HUES64 (cell line): ENCODE results near the gene HCST.
"Not testable (repeated sequence)": the region's sequence is repeated elsewhere in the genome, so short reads cannot be mapped to it uniquely, and the experiment has no call there.

Source experiments
- H3K27ac ChIP-seq: 2 replicates; pipeline ENCODE4 v1.7.0; 2013; ENCODE audit warnings: low read depth, low read length, inconsistent platforms
- H3K27me3 ChIP-seq: 2 replicates; pipeline ENCODE4 v1.6.1; 2013; ENCODE audit warnings: mild to moderate bottlenecking, low read length; ENCODE audit not compliant: insufficient read depth
- H3K36me3 ChIP-seq: 2 replicates; pipeline ENCODE4 v1.6.1; 2013; ENCODE audit warnings: mild to moderate bottlenecking, low read length; ENCODE audit not compliant: insufficient read depth
- H3K4me1 ChIP-seq: 2 replicates; pipeline ENCODE4 v1.6.1; 2013; ENCODE audit warnings: mild to moderate bottlenecking, low read length, moderate library complexity; ENCODE audit not compliant: insufficient read depth
- H3K4me3 ChIP-seq: 2 replicates; pipeline ENCODE4 v1.5.1; 2013; ENCODE audit warnings: mild to moderate bottlenecking, low read length, moderate library complexity
- H3K9ac ChIP-seq: 2 replicates; pipeline ENCODE4 v1.6.1; 2013; ENCODE audit warnings: mild to moderate bottlenecking, low read depth, low read length
- H3K9me3 ChIP-seq: 2 replicates; pipeline ENCODE4 v1.6.1; 2013; ENCODE audit warnings: low read depth, low read length; ENCODE audit not compliant: insufficient read depth
- WGBS: fragments of 150-250, 120-280 bp; methylation state at CpG from one replicate; pipeline ENCODE4 v1.1.7; 2013; ENCODE audit warnings: missing lambda C conversion rate; 5-methylcytosine and 5-hydroxymethylcytosine counted together

HCST gene

DNA sequence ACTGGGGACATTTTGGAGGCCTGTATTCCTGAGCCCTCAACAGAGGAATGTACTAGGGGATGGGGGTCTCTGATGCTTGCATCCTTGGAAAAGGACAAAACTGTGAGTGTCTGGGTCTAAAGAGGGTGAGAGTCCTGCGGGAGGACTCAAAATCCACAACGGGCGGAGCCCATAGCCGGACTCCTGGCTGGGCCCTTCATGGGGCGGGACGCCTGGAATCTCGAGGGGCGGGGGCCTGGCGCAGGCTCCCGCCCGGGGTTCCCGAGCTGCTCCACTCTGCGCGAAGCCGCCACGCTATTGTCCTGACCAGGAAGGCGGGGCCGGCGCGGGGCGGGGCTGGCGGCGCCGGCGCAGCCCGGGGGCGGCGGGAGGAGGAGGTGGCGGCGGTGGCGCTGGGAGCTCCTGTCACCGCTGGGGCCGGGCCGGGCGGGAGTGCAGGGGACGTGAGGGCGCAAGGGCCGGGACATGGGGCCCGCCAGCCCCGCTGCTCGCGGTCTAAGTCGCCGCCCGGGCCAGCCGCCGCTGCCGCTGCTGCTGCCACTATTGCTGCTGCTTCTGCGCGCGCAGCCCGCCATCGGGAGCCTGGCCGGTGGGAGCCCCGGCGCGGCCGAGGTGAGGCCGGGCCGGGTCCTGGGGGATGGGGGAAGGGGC, 34.0 kb upstream of the HCST start, which contains the start of gene APLP1:
Gene APLP1 (plus strand): TSS at position 403 of the 651 bp plus-strand sequence. CDS start 63 bp downstream, at position 466.
- Histone ChIP-seq H3K4me1 (peaks cover 6% of the 10 kb centered on the region; the same call in 1 of the 2 replicates), H3K27me3 (peaks cover 26% of the 10 kb centered on the region), H3K4me3 (peak within 1 kb of the TSS; percentile 48), H3K9me3 (no peaks in the 10 kb centered on the region), H3K9ac (no peak within 1 kb of the TSS), H3K27ac (peak within 1 kb of the TSS; percentile 17; the same call in 1 of the 2 replicates), H3K36me3 (no peaks in the 10 kb centered on the region)
- WGBS, result under 1% methylated on average over 60 of the region's 60 CpGs

DNA sequence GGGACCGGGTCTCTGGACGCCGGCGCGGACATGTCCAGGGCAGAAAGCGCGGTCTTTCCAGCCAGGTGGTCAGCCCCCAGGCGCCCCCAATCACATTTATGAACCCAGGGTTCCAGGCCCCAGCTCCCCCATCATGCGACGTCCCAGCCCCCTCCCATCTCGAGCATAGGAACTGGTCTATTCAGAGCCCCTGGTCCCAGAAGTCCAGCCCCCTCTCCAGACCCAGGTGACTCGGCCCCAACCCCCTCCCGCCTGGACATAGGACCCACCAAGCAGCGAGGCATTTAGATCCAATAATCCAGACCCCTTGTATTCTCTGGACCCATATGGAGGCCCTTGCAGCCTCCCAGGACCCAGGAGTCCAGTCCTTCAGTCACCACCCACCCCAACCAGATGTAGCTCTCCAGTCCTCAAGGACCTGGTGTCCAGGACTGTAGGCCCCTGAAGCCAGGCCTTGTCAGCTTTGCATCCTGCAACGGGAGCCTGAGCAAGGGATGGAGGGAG, 33.5 kb upstream of the HCST start:
- Histone ChIP-seq H3K9me3 (no peaks in the 10 kb centered on the region), H3K4me3 (peak overlapping the region; percentile 48), H3K9ac (no peak overlapping the region), H3K27ac (no peak overlapping the region), H3K27me3 (peaks cover 26% of the 10 kb centered on the region), H3K36me3 (no peaks in the 10 kb centered on the region), H3K4me1 (peaks cover 6% of the 10 kb centered on the region; the same call in 1 of the 2 replicates)
- under 1% methylated on average over 15 of the region's 15 CpGs for WGBS

DNA sequence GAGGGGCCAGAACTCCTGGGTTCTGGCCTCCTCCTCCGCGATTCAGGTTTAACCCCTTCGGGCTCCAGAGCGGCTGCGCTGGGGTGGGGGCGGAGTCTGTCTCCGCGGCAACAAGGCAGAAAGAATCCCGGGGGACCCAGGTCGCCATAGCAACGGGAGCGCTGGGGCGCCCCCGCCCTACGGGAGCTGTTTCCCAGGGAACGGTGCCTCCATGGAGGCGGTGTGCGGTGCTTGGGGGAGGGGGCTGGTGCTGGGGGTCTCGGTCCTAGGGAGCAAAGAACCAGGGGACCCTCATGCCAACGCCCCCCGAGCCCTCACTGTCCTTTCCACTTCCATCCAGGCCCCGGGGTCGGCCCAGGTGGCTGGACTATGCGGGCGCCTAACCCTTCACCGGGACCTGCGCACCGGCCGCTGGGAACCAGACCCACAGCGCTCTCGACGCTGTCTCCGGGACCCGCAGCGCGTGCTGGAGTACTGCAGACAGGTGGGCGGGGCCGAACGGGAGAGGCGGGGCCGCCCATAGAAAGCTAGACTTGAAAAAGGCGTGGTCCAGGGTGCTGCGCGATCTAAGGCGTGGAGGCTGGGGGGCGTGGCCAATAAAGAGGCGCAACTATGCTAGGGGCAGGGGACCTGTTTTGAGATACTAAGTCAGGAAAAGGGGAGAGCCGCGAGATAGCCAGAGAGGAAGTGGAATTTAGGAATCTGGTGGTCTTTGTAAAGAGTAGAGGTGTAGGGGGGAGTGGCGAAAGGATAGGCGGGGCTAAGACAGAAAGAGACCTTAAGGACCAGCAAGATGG, 32.8 kb upstream of the HCST start:
- no peaks in the 10 kb centered on the region for H3K9me3 ChIP-seq
- 1% methylated on average over 51 of the region's 51 CpGs for WGBS
- peaks cover 23% of the 10 kb centered on the region for H3K27me3 ChIP-seq
- H3K27ac ChIP-seq, result peak overlapping the region; percentile 17; the same call in 1 of the 2 replicates
- peaks cover 6% of the 10 kb centered on the region; the same call in 1 of the 2 replicates for H3K4me1 ChIP-seq
- H3K36me3 ChIP-seq, result no peaks in the 10 kb centered on the region
- no peak overlapping the region for H3K9ac ChIP-seq
- peak overlapping the region; percentile 48 for H3K4me3 ChIP-seq

- not testable (repeated sequence) for H3K9me3 ChIP-seq, H3K4me1 ChIP-seq, H3K36me3 ChIP-seq, H3K9ac ChIP-seq, H3K27ac ChIP-seq
- peak overlapping the region; percentile 48 for H3K4me3 ChIP-seq
- H3K27me3 ChIP-seq, result peaks cover 23% of the 10 kb centered on the region
- 47% methylated on average over 26 of the region's 26 CpGs for WGBS
Measured at GRCh38 chr19:35870124-35870736, 32.1 kb upstream of the HCST start.

DNA sequence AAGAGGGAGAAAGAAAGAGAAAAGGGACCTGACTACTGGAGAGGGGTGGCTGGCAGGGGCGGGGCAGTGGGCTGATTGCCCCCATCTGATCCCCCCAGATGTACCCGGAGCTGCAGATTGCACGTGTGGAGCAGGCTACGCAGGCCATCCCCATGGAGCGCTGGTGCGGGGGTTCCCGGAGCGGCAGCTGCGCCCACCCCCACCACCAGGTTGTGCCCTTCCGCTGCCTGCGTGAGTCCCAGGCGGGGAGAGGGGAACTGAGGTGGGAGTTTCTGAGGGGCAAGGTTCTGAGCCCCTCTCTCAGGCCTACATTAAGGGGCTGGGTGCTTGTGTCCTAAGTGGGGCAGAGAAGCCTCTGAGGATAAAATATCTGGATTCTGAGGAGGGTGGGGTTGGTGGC, 31.5 kb upstream of the HCST start:
- Histone ChIP-seq H3K9ac (no peak overlapping the region), H3K36me3 (no peaks in the 10 kb centered on the region), H3K4me3 (no peak overlapping the region; the same call in 1 of the 2 replicates), H3K27me3 (peaks cover 18% of the 10 kb centered on the region), H3K4me1 (peaks cover 6% of the 10 kb centered on the region; the same call in 1 of the 2 replicates), H3K27ac (no peak overlapping the region), H3K9me3 (no peaks in the 10 kb centered on the region)
- WGBS, result 87% methylated on average over 12 of the region's 12 CpGs

DNA sequence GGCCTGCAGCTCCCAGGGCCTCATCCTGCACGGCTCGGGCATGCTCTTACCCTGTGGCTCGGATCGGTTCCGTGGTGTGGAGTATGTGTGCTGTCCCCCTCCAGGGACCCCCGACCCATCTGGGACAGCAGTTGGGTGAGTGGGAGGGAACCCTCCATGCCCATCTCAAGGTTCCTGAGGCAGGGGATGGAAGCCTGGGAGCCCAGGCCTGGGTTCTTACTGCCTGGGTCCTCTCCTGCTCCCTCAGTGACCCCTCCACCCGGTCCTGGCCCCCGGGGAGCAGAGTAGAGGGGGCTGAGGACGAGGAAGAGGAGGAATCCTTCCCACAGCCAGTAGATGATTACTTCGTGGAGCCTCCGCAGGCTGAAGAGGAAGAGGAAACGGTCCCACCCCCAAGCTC, 30.7 kb upstream of the HCST start:
- Histone ChIP-seq H3K4me3 (no peak overlapping the region), H3K27me3 (peaks cover 18% of the 10 kb centered on the region), H3K36me3 (no peaks in the 10 kb centered on the region), H3K9ac (no peak overlapping the region), H3K4me1 (peaks cover 6% of the 10 kb centered on the region; the same call in 1 of the 2 replicates), H3K27ac (no peak overlapping the region), H3K9me3 (no peaks in the 10 kb centered on the region)
- WGBS, result 91% methylated on average over 12 of the region's 12 CpGs

- Histone ChIP-seq H3K27ac (no peak overlapping the region), H3K9ac (no peak overlapping the region), H3K4me3 (no peak overlapping the region), H3K9me3 (no peaks in the 10 kb centered on the region), H3K36me3 (no peaks in the 10 kb centered on the region), H3K4me1 (peaks cover 6% of the 10 kb centered on the region; the same call in 1 of the 2 replicates), H3K27me3 (peaks cover 16% of the 10 kb centered on the region)
- WGBS, result 83% methylated on average over 5 of the region's 5 CpGs
Measured at GRCh38 chr19:35872180-35872579, 30.1 kb upstream of the HCST start.

- Histone ChIP-seq H3K36me3 (no peaks in the 10 kb centered on the region), H3K4me1 (peaks cover 11% of the 10 kb centered on the region), H3K9me3 (no peaks in the 10 kb centered on the region), H3K9ac (no peak overlapping the region), H3K4me3 (no peak overlapping the region), H3K27ac (no peak overlapping the region), H3K27me3 (peaks cover 11% of the 10 kb centered on the region)
- WGBS, result 94% methylated on average over 32 of the region's 32 CpGs
Measured at GRCh38 chr19:35874392-35874930, 27.9 kb upstream of the HCST start.

GRCh38 chr19:35879068-35879467, 23.3 kb upstream of the HCST start:
- Histone ChIP-seq H3K36me3 (no peaks in the 10 kb centered on the region), H3K4me3 (peak overlapping the region; percentile 38; the same call in 1 of the 2 replicates), H3K9ac (no peak overlapping the region), H3K4me1 (peaks cover 7% of the 10 kb centered on the region), H3K27ac (no peak overlapping the region), H3K27me3 (peaks cover 12% of the 10 kb centered on the region), H3K9me3 (no peaks in the 10 kb centered on the region)
- WGBS, result 44% methylated on average over 23 of the region's 23 CpGs

DNA sequence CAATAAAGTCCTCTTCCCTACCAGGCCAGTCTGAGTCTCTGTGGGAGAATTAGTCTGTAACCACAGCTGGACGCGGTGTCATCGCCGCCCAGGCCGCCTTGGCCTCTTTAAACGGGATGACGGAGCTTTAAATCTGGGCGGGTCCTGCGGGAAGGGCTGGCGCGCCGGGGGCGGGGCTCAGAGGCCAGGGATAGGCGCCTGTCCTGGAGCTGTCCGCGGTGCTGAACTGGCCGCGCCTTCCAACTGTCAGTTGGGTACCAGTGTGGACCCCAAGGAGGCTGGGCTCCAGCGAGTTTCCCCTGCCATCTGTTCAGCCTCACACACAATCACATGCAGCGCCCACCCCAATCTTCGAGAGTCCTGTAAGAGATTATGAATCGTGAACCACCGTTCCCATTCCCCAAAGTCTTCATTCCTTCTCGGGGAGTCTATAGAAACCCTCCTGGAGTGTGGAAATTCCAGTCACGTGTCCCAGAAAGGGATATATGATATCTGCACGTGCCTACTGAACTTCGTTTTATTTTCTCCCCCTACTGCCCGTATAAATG, 22.5 kb upstream of the HCST start:
- H3K4me3 ChIP-seq, result peak overlapping the region; percentile 38; the same call in 1 of the 2 replicates
- no peaks in the 10 kb centered on the region for H3K36me3 ChIP-seq
- H3K27me3 ChIP-seq, result peaks cover 12% of the 10 kb centered on the region
- H3K27ac ChIP-seq, result no peak overlapping the region
- H3K9me3 ChIP-seq, result no peaks in the 10 kb centered on the region
- H3K9ac ChIP-seq, result no peak overlapping the region
- H3K4me1 ChIP-seq, result peaks cover 7% of the 10 kb centered on the region
- WGBS, result 5% methylated on average over 28 of the region's 28 CpGs
